Caco-2 (cell line): ENCODE results near the gene ZNF343. TPM values are rescaled to one million over a fixed set of nuclear protein-coding genes. Genes with fewer than 3 reads are reported as not detected.
A peak's percentile ranks its signal among the peaks of the same experiment; 100 is the strongest.
"Not testable (repeated sequence)": the region's sequence is repeated elsewhere in the genome, so short reads cannot be mapped to it uniquely, and the experiment has no call there.

ENCODE experiments used
- BruUV-seq: library from RNA; stranded (reverse); fragments of 400-500 nt; replicated peaks from 2 replicates; lab custom pipeline; 2021; lab: Mats Ljungman, UMichigan
- CTCF ChIA-PET: fragments of 300-600 bp; sonication (Branson Sonifier 250); formaldehyde crosslinking; loops from one replicate; lab custom pipeline; 2022; ENCODE audit warnings: antibody characterized with exemption; lab: Charles Lee
- POLR2A ChIA-PET: fragments of 300-600 bp; sonication (Branson Sonifier 250); formaldehyde crosslinking; loops from one replicate; lab custom pipeline; 2022; ENCODE audit warnings: antibody characterized with exemption; lab: Charles Lee
- DNase-seq, 2 experiments: peaks; one replicate each; pipeline versions ENCODE4 v3.0.0 to v3.0.0-alpha.2; 2020 to 2022
- H3K27me3 ChIP-seq: replicated peaks from 2 replicates; pipeline ENCODE4 v1.6.0; 2011; ENCODE audit warnings: low read length; ENCODE audit not compliant: control insufficient read depth, insufficient read depth
- H3K36me3 ChIP-seq: 2 replicates; pipeline ENCODE4 v1.5.1; 2011; ENCODE audit warnings: low read length; ENCODE audit not compliant: control insufficient read depth, insufficient read depth
- H3K4me1 ChIP-seq: fragments of 250-450 bp; sonication (Bioruptor Pico); 2 replicates; pipeline ENCODE4 v1.5.1; 2020; ENCODE audit warnings: mild to moderate bottlenecking
- H3K4me3 ChIP-seq: 2 replicates; pipeline ENCODE4 v1.5.1; 2011; ENCODE audit warnings: low read depth, mild to moderate bottlenecking, control low read depth, low read length
- H3K9me3 ChIP-seq: fragments of 250-450 bp; sonication (Bioruptor Pico); 2 replicates; pipeline ENCODE4 v1.5.1; 2020; ENCODE audit warnings: mild to moderate bottlenecking, moderate library complexity
- H3K27ac Mint-ChIP-seq: one replicate; pipeline ENCODE4 v1.8.0; 2022; ENCODE audit warnings: mixed read lengths; ENCODE audit not compliant: unreplicated experiment
- H3K27me3 Mint-ChIP-seq: one replicate; pipeline ENCODE4 v1.8.0; 2022; ENCODE audit warnings: mixed read lengths; ENCODE audit not compliant: insufficient read depth, unreplicated experiment
- H3K36me3 Mint-ChIP-seq: one replicate; pipeline ENCODE4 v1.8.0; 2022; ENCODE audit warnings: mild to moderate bottlenecking, mixed read lengths; ENCODE audit not compliant: insufficient read depth, unreplicated experiment
- H3K4me1 Mint-ChIP-seq: one replicate; pipeline ENCODE4 v1.8.0; 2022; ENCODE audit warnings: low read depth, mixed read lengths; ENCODE audit not compliant: unreplicated experiment
- H3K4me3 Mint-ChIP-seq: one replicate; pipeline ENCODE4 v1.8.0; 2022; ENCODE audit warnings: mild to moderate bottlenecking, moderate library complexity, mixed read lengths; ENCODE audit not compliant: unreplicated experiment
- H3K9me3 Mint-ChIP-seq: one replicate; pipeline ENCODE4 v1.8.0; 2022; ENCODE audit warnings: mixed read lengths; ENCODE audit not compliant: unreplicated experiment
- intact Hi-C: fragments of 100-400 bp; cut with micrococcal nuclease; formaldehyde crosslinking; loops from one replicate; pipeline ENCODE4 v1.10.0; 2022; ENCODE audit not compliant: unreplicated experiment
- total RNA-seq: library from RNA; stranded (reverse); gene quantifications from 2 replicates; pipeline ENCODE4 v1.2.3, GENCODE V29; 2022
- TF ChIP-seq, protein P1 (sequence below), 2 experiments: fragments of 200-600 bp in 1 of 2; IDR thresholded peaks; 1 replicate in 1 of 2; 2 replicates in 1 of 2; pipeline versions ENCODE4 v1.5.1 to v1.8.0; 2011 to 2022; ENCODE audit warnings: antibody characterized with exemption in 1 of 2, control low read depth in 1 of 2, inconsistent platforms in 1 of 2, low read depth in 1 of 2, low read length in 1 of 2, mild to moderate bottlenecking in 1 of 2, moderate library complexity in 1 of 2; ENCODE audit not compliant: insufficient read depth in 1 of 2, severe bottlenecking in 1 of 2, unreplicated experiment in 1 of 2

ZNF343 gene
- total RNA-seq, 1 experiment from 2014 or later = 11.0 TPM

- BruUV-seq = no TSS peak
- POLR2A ChIA-PET = no interaction called here
- Mint-ChIP-seq H3K4me1 (peaks cover 5% of the 10 kb centered on the region), H3K27ac (no peak overlapping the region), H3K36me3 (no peaks in the 10 kb centered on the region), H3K9me3 (no peaks in the 10 kb centered on the region), H3K27me3 (peaks cover 6% of the 10 kb centered on the region), H3K4me3 (no peak overlapping the region)
- Histone ChIP-seq H3K4me1 (no peaks in the 10 kb centered on the region), H3K9me3 (no peaks in the 10 kb centered on the region), H3K36me3 (no peaks in the 10 kb centered on the region), H3K27me3 (no peaks in the 10 kb centered on the region), H3K4me3 (no peak overlapping the region)
- CTCF ChIA-PET = no interaction called here
- intact Hi-C loops = no loop called here
- TF ChIP-seq, protein P1, sequence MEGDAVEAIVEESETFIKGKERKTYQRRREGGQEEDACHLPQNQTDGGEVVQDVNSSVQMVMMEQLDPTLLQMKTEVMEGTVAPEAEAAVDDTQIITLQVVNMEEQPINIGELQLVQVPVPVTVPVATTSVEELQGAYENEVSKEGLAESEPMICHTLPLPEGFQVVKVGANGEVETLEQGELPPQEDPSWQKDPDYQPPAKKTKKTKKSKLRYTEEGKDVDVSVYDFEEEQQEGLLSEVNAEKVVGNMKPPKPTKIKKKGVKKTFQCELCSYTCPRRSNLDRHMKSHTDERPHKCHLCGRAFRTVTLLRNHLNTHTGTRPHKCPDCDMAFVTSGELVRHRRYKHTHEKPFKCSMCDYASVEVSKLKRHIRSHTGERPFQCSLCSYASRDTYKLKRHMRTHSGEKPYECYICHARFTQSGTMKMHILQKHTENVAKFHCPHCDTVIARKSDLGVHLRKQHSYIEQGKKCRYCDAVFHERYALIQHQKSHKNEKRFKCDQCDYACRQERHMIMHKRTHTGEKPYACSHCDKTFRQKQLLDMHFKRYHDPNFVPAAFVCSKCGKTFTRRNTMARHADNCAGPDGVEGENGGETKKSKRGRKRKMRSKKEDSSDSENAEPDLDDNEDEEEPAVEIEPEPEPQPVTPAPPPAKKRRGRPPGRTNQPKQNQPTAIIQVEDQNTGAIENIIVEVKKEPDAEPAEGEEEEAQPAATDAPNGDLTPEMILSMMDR (IDR thresholded peaks at IDR 0.05; ENCODE audit: insufficient read depth in 1 of 2, low read depth in 1 of 2, low read length in 1 of 2, severe bottlenecking in 1 of 2, unreplicated experiment in 1 of 2) = no peak
- no peak for DNase-seq
Measured at GRCh38 chr20:2528671-2529271, 20.1 kb upstream of the ZNF343 start.

- DNase-seq = no peak
- Mint-ChIP-seq H3K27ac (no peak overlapping the region), H3K4me1 (peaks cover 5% of the 10 kb centered on the region), H3K36me3 (no peaks in the 10 kb centered on the region), H3K27me3 (peaks cover 4% of the 10 kb centered on the region), H3K4me3 (no peak overlapping the region), H3K9me3 (no peaks in the 10 kb centered on the region)
- Histone ChIP-seq H3K27me3 (no peaks in the 10 kb centered on the region), H3K4me1 (no peaks in the 10 kb centered on the region), H3K4me3 (no peak overlapping the region), H3K9me3 (no peaks in the 10 kb centered on the region), H3K36me3 (no peaks in the 10 kb centered on the region)
- BruUV-seq = no TSS peak
- POLR2A ChIA-PET = no interaction called here
- intact Hi-C loops = no loop called here
- CTCF ChIA-PET = no interaction called here
- TF ChIP-seq, protein P1 (IDR thresholded peaks at IDR 0.05; ENCODE audit: insufficient read depth in 1 of 2, low read depth in 1 of 2, low read length in 1 of 2, severe bottlenecking in 1 of 2, unreplicated experiment in 1 of 2) = no peak
Measured at GRCh38 chr20:2527762-2528161, 19.0 kb upstream of the ZNF343 start.

DNA sequence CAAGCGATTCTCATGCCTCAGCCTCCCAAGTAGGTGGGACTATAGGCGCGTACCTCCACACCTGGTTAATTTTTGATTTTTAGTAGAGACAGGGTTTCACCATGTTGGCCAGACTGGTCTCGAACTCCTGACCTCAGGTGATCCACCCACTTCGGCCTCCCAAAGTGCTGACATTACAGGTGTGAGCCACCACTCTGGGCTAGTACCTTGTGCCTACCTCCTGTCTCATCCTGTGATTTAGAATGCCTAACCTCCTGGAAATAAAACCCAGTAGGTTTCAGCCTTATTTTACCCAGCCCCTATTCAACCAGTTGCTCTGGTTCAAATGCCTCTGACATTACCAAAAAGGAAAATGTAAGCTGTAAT is 17.5 kb upstream of the ZNF343 start:
- DNase-seq, BruUV-seq, H3K4me3 ChIP-seq, H3K4me1 Mint-ChIP-seq, H3K27me3 Mint-ChIP-seq, H3K9me3 ChIP-seq, H3K27ac Mint-ChIP-seq, H3K4me1 ChIP-seq, H3K27me3 ChIP-seq, H3K36me3 ChIP-seq, H3K9me3 Mint-ChIP-seq, intact Hi-C loops, H3K36me3 Mint-ChIP-seq: not testable (repeated sequence)
- CTCF ChIA-PET = interaction anchor here (0.6 kb wide), 2 partner anchors 22 to 132 kb away, joined by 3 to 5 read pairs; no protein-coding TSS in a partner anchor
- H3K4me3 Mint-ChIP-seq = peak overlapping the region; percentile 27
- POLR2A ChIA-PET = interaction anchor here (0.6 kb wide), 5 partner anchors 30 to 332 kb away, joined by 3 to 4 read pairs (median 3); partner anchors contain the start of genes PCED1A and VPS16
